ENCODE measurements around the gene MAPK1.
"Not testable (repeated sequence)": the region's sequence is repeated elsewhere in the genome, so short reads cannot be mapped to it uniquely, and the experiment has no call there.

The MAPK1 gene

DNA sequence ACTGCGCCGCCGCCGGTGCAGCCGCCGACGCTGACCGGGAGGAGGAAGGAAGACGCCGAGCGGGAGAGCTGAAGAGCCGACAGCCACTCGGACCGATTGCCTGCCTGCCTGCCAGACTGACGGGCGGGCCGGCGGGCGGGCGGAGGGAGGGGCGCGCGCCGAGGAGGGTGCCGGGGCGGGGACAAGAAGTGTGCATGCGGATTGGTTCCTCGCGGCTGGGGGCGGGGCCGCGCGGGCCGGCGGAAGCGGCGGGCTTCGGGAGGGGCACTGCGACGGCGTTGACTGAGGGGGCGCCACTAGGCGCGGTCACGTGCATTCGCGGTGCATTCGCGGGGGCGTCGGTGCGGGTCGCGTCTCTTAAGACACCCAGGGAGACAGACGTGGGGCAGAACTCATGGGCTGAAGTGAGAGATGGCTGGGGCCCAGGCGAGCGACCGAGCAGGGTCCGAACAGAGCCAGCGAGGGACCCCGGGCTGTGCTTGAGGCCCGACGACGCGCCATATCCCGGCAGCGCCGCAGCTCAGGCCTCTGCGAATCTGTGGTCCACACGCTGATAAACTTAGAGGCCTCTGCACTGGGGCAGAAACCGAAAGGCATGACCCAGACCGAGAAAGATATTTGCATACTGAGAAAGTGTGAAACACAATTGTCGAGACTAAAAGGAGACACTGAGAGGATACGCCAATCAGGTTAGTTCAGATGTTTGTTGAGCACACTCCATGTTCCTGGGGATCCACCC, at the start of gene MAPK1:
Gene MAPK1, minus strand, starts transcription at position 118 of the 739 bp plus-strand sequence. CDS start 205 bp downstream, outside the sequence.
- peak; percentile 69 for DNase-seq

DNA sequence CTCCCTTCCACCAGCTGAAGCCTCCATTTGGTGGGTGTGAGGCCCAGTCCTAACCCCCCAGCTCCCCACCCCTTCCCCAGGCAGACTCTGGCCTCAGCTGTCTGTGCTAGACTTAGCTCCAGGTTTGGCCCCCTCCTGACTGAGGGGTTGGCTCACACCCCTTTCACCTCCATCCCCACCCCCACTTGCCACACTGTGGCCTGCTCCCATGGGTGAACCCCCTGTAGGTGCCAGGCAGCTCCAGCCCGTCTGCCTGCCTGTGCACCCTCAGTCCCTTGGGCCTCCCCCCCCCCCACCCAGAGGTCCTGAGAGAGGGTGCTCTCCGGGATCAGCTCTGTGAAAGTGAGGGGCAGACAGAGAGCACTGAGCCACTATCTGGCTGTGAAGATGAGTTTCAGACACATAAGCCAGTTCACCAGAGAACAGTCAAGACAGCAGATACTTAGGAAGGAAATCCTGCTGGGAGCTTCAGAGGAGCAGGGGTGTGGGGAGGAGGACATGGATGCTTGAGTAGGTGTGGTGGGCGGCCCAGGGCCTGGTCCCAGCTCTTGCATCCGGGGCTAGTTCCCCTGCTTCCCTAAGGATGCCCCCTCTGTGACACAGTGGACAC, 49.0 kb upstream of the MAPK1 start:
- no peak for DNase-seq

- no peak for DNase-seq
These were observed 48.3 kb upstream of the MAPK1 start for GRCh38 chr22:21915624-21916308.

DNA sequence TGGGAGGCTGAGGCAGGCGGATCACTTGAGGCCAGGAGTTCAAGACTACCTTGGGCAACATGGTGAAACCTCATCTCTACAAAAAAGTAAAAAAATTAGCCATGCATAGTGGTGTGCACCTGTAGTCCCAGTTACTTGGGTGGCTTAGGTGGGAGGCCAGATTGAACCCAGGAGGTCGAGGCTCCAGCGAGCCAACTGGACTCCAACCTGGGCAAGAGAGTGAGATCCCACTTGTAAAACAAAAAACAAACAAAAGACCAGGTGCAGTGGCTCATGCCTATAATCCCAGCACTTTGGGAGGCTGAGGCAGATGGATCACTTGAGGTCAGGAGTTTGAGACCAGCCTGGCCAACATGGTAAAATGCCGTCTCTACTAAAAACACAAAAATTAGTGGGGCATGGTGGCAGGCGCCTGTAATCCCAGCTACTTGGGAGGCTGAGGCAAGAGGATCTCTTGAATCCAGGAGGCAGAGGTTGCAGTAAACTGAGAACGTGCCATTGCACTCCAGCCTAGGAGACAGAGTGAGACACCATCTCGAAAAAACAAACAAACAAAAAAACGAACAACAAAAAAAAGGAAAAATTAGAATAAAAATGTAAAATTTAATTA, 46.7 kb upstream of the MAPK1 start:
- DNase-seq: not testable (repeated sequence)

- not testable (repeated sequence) for DNase-seq
These were observed 42.9 kb upstream of the MAPK1 start for GRCh38 chr22:21910367-21910766.

GRCh38 chr22:21909871-21910270, 42.4 kb upstream of the MAPK1 start:
- no peak for DNase-seq

- no peak for DNase-seq
These were observed 40.4 kb upstream of the MAPK1 start for GRCh38 chr22:21907638-21908522.

DNA sequence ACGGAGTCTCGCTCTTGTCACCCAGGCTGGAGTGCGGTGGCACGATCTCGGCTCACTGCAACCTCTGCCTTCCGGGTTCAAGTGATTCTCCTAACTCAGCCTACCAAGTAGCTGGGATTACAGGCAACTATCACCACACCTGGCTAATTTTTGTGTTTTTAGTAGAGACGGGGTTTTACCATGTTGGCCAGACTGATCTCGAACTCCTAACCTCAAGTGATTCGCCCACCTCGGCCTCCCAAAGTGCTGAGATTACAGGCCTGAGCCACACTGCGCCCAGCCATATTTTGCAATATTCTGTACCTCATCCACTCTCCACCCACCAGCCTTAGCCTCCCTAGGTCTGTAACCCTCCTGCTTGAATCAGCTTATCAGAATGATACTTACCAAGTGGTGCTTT, 37.8 kb upstream of the MAPK1 start:
- DNase-seq: not testable (repeated sequence)

DNA sequence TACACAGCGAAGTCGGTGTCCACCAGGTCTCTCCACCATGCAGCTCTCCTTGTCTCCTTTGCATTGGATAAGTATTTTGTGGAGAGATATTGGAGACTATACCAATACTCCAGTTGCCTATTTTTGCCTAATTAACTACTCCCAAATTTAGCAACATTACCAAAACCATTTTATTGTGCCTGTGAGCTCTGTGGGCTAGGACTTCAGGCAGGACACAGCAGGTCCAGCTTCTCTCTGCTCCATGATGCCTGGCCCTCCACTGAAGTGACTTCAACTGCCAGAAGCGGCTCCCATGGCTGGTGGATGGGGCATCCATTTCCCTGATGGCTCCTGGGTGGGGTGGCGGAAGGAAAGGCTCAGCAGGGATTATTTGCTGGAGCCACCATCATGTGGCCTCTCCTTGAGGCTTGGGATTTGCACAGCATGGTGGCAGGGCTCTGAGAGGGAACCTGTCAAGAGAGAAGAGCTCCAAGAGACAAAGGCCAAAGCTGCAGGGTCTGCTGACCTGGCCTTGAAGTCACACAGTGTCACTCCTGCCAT, 36.9 kb upstream of the MAPK1 start:
- no peak for DNase-seq

GRCh38 chr22:21903283-21903682, 35.8 kb upstream of the MAPK1 start:
- no peak for DNase-seq

- DNase-seq: no peak
These were observed 35.0 kb upstream of the MAPK1 start for GRCh38 chr22:21902296-21903087.

- DNase-seq: no peak
These were observed 31.0 kb upstream of the MAPK1 start for GRCh38 chr22:21898354-21898896.

GRCh38 chr22:21896951-21897513, 29.6 kb upstream of the MAPK1 start:
- no peak for DNase-seq

DNA sequence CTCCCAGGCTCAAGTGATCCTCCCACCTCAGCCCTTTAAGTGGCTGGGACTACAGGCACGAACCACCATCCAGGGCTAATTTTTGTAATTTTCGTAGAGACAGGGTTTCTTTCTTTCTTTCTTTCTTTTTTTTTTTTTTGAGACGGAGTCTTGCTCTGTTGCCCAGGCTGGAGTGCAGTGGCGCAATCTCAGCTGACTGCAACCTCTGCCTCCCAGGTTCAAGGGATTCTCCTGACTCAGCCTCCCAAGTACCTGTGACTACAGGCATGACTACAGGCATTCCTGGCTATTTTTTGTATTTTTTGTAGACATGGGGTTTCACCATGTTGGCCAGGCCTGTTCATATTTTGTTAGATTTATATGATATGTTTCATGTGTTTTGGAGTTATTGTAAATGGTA, 28.8 kb upstream of the MAPK1 start:
- not testable (repeated sequence) for DNase-seq

- no peak for DNase-seq
These were observed 27.4 kb upstream of the MAPK1 start for GRCh38 chr22:21894799-21895198.

GRCh38 chr22:21889251-21889990, 22.0 kb upstream of the MAPK1 start:
- DNase-seq: no peak

DNA sequence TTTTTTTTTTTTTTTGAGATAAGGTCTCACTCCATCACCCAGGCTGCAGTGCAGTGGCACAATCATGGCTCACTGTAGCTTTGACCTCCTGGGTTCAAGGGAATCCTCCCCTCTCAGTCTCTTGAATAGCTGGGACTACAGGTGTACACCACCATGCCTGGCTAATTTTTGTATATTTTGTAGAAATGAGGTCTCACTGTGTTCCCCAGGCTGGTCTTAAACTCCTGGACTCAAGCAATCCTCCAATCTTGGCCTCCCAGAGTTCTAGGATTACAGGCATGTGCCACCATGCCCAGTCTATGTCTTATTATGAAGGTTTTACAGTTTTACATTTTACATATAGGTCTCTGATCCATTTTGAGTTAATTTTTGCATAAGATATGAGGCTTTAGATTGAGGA, 20.4 kb upstream of the MAPK1 start:
- no peak for DNase-seq

DNA sequence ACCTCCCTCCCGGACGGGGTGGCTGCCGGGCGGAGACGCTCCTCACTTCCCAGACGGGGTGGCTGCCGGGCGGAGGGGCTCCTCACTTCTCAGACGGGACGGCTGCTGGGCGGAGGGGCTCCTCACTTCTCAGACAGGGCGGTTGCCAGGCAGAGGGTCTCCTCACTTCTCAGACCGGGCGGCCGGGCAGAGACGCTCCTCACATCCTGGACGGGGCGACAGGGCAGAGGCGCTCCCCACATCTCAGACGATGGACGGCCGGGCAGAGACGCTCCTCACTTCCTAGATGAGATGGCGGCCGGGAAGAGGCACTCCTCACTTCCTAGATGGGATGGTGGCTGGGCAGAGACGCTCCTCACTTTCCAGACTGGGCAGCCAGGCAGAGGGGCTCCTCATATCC, 16.5 kb upstream of the MAPK1 start:
- DNase-seq: not testable (repeated sequence)

- DNase-seq: not testable (repeated sequence)
These were observed 15.4 kb upstream of the MAPK1 start for GRCh38 chr22:21882754-21883333.

Measured in NCI-H510A (cell line).